Measurements from ENCODE around the gene UGT1A9.

GRCh38 chr2:233699424-233700027, 27.8 kb downstream of the UGT1A9 start:
- TF ChIP-seq TAF1 (IDR thresholded peaks at IDR 0.05; ENCODE audit: borderline replicate concordance, insufficient read depth, low read length) (no peak), REST (IDR thresholded peaks at IDR 0.05; ENCODE audit: insufficient read depth in 1 of 2, low read depth in 2 of 2, low read length in 2 of 2) (no peak), POLR2AphosphoS5 (IDR thresholded peaks at IDR 0.05; ENCODE audit: low read depth, low read length) (no peak)
